NT2/D1 (cell line): ENCODE results near the gene SMG6.

Experiments
- DNase-seq: peaks from one replicate; pipeline ENCODE4 v3.0.0-alpha.2; 2011; ENCODE audit warnings: low read depth, low spot score
- H3K27me3 ChIP-seq: 2 replicates; pipeline ENCODE4 v1.6.0; 2011; ENCODE audit warnings: mild to moderate bottlenecking; ENCODE audit not compliant: insufficient read length, insufficient read depth
- H3K36me3 ChIP-seq: 2 replicates; pipeline ENCODE4 v1.6.1; 2011; ENCODE audit warnings: mild to moderate bottlenecking, low read length, mixed read lengths; ENCODE audit not compliant: insufficient read depth, insufficient read length
- H3K4me1 ChIP-seq: 2 replicates; pipeline ENCODE4 v1.5.1; 2011; ENCODE audit not compliant: insufficient read depth, insufficient read length
- H3K4me3 ChIP-seq: 2 replicates; pipeline ENCODE4 v1.5.1; 2011; ENCODE audit warnings: low read depth; ENCODE audit not compliant: insufficient read length
- H3K9ac ChIP-seq: 2 replicates; pipeline ENCODE4 v1.6.0; 2011; ENCODE audit warnings: low read depth; ENCODE audit not compliant: insufficient read length
- H3K9me3 ChIP-seq: 2 replicates; pipeline ENCODE4 v1.5.1; 2011; ENCODE audit warnings: mild to moderate bottlenecking, low read length; ENCODE audit not compliant: insufficient read depth
- SUZ12 ChIP-seq: IDR thresholded peaks from 2 replicates; pipeline ENCODE4 v1.6.1; 2011; ENCODE audit not compliant: insufficient read length, insufficient read depth; ENCODE audit errors: extremely low read depth
- YY1 ChIP-seq: IDR thresholded peaks from 2 replicates; pipeline ENCODE4 v1.6.1; 2011; ENCODE audit not compliant: insufficient read length, insufficient read depth
- ZNF274 ChIP-seq: IDR thresholded peaks from 2 replicates; pipeline ENCODE4 v1.6.1; 2011; ENCODE audit warnings: mild to moderate bottlenecking, low read depth, low read length

Gene SMG6

DNA sequence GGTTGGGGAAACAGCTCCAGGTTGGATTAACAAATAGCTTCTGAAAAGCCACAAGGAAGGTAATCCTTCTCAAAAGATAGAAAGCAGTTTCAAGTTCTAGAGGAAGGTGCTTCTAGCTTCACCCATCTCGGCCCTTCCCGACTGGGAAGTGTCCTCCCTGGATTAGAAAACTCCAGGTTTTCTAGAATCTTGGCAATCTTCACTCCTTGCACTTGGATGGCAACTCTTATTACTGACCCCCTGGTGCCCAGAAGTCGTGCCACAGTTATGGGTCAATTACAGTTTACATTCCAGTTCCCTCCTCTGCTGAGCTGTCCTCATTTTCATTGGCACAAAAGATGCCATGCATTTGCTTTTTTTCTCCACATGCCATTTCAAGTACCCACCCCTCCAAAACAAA is 65.6 kb downstream of the SMG6 start:
- no peak for DNase-seq
- no peak overlapping the region for H3K9ac ChIP-seq
- TF ChIP-seq SUZ12 = no peak
- TF ChIP-seq ZNF274 = no peak
- no peak for TF ChIP-seq YY1
- H3K9me3 ChIP-seq = no peaks in the 10 kb centered on the region
- H3K4me3 ChIP-seq = no peak overlapping the region
- H3K36me3 ChIP-seq = peaks cover 32% of the 10 kb centered on the region
- H3K4me1 ChIP-seq = no peaks in the 10 kb centered on the region
- no peaks in the 10 kb centered on the region for H3K27me3 ChIP-seq

DNA sequence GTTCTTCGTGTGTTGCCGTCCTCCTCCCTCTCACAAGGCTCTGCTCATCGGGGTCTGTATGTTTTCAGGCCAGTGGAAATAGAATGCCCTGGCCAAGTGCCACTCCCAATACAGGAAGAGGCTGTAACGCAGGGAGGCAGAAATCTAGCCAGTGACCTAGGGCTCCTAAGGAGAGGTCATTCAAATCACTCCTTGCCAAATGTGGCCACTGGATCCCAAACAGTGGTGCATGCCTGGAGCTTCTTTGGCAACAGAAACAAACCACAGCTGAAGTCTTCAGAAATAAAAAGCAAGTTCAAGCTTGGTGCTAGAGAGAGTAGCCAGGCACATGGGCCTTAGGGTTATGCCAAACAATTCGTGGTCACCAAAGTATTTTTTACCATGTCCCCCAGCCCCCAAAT is 66.1 kb downstream of the SMG6 start:
- Histone ChIP-seq H3K36me3 (peaks cover 32% of the 10 kb centered on the region), H3K9me3 (no peaks in the 10 kb centered on the region), H3K4me1 (no peaks in the 10 kb centered on the region), H3K9ac (no peak overlapping the region), H3K27me3 (no peaks in the 10 kb centered on the region), H3K4me3 (no peak overlapping the region)
- no peak for DNase-seq
- TF ChIP-seq YY1 (no peak), ZNF274 (no peak)

DNA sequence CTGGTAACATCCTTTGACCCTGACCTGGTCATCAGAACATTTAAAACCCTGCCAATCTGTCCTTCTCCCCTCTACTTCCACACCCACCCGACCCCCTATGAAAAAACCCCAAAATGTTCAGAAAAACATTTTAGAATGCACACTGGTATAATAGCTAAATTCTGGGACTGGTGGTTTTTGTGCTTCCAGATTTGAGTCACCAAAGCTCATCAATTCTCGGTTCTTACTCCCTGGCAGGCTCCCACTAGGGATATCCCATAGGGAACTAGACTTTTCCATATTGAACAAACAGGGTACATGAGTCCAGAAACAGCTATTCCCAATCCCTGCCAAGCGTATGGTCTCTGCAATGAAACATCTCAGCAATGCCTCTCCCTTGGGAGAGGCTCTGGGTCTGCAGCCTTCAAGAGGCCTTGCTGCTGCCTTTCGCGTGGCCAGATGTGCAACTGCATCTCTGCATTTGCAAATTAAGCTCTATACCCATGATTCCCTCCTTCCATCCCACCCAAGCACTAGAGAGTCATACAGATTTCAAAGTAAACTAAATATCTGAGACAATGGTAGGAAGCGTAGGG is 67.7 kb downstream of the SMG6 start:
- DNase-seq = no peak

DNA sequence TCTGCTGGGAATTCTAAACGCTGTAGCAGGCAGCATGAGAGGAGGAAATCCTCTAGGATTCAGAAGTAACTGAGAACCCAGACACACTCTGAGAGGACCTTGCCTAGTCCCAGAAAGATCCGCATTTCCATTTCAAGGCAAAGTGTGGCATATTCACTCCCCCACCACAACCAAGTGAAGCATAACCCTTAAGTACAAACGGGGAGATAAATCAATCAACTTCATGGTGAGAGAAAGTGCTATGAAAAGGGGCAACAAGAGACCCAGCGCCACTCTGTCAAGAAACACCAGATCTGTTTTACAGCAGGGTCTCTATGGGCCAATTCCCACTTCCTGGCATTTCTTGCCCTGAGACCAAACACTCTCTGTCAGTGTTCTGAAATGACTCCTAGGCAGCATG is 68.3 kb downstream of the SMG6 start:
- H3K9ac ChIP-seq = no peak overlapping the region
- peaks cover 35% of the 10 kb centered on the region for H3K36me3 ChIP-seq
- no peak for DNase-seq
- H3K4me1 ChIP-seq = no peaks in the 10 kb centered on the region
- H3K4me3 ChIP-seq = no peak overlapping the region
- no peak for TF ChIP-seq YY1
- TF ChIP-seq ZNF274 = no peak
- no peak for TF ChIP-seq SUZ12
- H3K9me3 ChIP-seq = no peaks in the 10 kb centered on the region
- H3K27me3 ChIP-seq = no peaks in the 10 kb centered on the region

More for the DNA sequence above, 67.7 kb downstream of the SMG6 start:
- Histone ChIP-seq H3K27me3 (no peaks in the 10 kb centered on the region), H3K4me3 (no peak overlapping the region), H3K9ac (no peak overlapping the region), H3K4me1 (no peaks in the 10 kb centered on the region), H3K9me3 (no peaks in the 10 kb centered on the region), H3K36me3 (peaks cover 36% of the 10 kb centered on the region)
- no peak for TF ChIP-seq ZNF274
- no peak for TF ChIP-seq YY1
- TF ChIP-seq SUZ12 = no peak

DNA sequence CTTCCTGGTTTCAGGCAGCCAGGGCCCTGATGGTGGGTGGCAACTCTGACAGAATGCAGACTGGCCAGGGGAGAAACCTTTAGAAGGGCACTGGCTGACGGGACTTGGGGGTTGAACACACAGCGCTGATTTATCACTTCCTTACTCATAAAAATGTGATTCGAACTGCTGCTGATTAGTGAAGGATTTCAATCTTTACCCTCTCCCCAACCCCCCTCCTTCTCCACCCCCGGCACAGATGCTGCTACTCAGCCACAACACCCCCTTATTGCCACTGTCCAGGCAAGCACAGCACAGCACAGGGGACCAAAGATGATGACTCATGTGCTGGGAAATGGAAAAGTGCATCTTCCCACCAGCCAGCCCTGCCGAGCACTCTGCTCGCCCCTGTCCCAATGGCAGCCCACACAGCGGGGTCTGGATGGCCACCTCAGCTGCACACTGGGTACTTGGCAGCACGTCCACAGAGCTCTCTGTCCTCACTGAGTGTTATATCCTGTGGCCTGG is 70.1 kb downstream of the SMG6 start:
- Histone ChIP-seq H3K36me3 (peaks cover 34% of the 10 kb centered on the region), H3K4me1 (no peaks in the 10 kb centered on the region)

DNA sequence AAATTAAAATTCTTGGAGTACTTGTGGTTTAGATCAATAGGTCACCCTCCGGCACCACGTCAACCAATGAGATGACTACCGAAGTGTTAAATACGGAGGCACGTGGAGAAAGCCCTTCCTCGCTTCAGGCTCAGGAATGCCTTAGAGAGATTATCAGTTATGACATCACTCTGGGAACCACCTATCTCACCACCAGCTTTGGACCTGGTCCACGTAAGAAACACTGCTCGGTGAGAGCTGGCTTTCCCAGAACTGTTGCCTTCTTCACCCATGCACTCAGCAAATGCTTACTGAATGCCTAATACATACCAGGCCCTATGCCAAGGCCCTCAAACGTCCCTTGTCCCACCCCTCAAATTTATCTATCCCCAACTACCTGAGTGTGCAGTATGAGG is 71.3 kb downstream of the SMG6 start:
- peaks cover 35% of the 10 kb centered on the region for H3K36me3 ChIP-seq
- H3K4me3 ChIP-seq = no peak overlapping the region
- H3K4me1 ChIP-seq = no peaks in the 10 kb centered on the region
- TF ChIP-seq ZNF274 = no peak
- no peaks in the 10 kb centered on the region for H3K9me3 ChIP-seq
- no peaks in the 10 kb centered on the region for H3K27me3 ChIP-seq
- no peak for DNase-seq
- H3K9ac ChIP-seq = no peak overlapping the region

More for the DNA sequence above, 70.1 kb downstream of the SMG6 start:
- H3K27me3 ChIP-seq = no peaks in the 10 kb centered on the region
- no peak for TF ChIP-seq SUZ12
- TF ChIP-seq ZNF274 = no peak
- TF ChIP-seq YY1 = no peak
- no peak for DNase-seq
- H3K9ac ChIP-seq = no peak overlapping the region
- no peaks in the 10 kb centered on the region for H3K9me3 ChIP-seq
- H3K4me3 ChIP-seq = no peak overlapping the region

DNA sequence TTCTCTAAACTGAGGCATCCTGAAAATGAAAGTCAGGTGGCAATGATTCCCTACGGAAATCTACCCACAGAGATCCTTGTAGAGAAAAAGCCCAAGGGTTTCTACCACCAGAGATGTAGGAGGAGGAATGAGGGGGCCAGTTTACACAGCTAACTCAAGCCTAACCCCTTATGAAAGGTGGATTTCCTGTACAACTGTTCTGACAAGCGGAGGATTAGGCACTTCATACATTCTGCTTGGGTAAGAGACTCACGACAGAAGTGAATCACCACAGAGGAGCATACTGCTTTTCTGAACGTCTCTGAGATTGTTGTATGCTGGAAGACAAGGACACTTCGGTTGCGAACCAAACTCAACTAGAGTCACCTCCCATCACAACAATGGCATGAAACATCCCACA is 72.7 kb downstream of the SMG6 start:
- H3K4me3 ChIP-seq = no peak overlapping the region
- TF ChIP-seq ZNF274 (no peak), YY1 (no peak)
- no peak for DNase-seq
- no peaks in the 10 kb centered on the region for H3K4me1 ChIP-seq
- no peaks in the 10 kb centered on the region for H3K9me3 ChIP-seq
- peaks cover 28% of the 10 kb centered on the region for H3K36me3 ChIP-seq
- H3K9ac ChIP-seq = no peak overlapping the region
- no peaks in the 10 kb centered on the region for H3K27me3 ChIP-seq

DNA sequence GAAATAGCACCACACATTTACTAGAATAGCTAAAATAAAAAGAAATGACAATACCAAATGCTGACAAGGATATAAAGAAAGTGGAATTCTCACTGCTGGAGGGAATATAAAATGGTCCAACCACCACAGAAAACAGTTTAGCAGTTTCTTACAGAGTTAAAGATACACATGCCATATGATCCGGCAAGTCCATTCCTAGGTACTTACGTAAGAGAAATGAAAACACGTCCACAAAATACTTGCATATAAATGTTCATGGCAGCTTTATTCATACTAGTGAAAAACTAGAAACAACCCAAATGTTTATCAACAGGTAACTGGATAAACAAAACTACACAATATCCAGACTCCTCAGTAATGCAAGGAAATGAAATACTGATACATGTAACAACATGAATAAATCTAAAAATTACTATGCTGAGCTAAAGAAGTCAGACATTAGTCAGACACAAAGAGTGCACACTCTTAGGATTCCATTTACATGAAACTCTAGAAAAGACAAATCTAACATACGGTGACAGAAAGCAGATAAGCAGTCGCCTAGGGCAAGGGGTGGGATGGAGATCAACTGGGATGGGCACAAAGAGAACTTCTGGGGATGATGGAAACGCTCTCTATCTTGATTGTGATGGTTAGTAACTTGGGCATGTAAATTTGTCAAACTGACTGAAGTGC is 76.4 kb downstream of the SMG6 start:
- H3K9me3 ChIP-seq = no peaks in the 10 kb centered on the region
- TF ChIP-seq SUZ12 = no peak
- no peak for TF ChIP-seq ZNF274
- TF ChIP-seq YY1 = no peak
- H3K4me1 ChIP-seq = no peaks in the 10 kb centered on the region
- H3K36me3 ChIP-seq = peaks cover 9% of the 10 kb centered on the region
- no peak overlapping the region for H3K9ac ChIP-seq
- no peaks in the 10 kb centered on the region for H3K27me3 ChIP-seq
- H3K4me3 ChIP-seq = no peak overlapping the region
- DNase-seq = no peak
